Activated CD8-positive, alpha-beta memory T cell treated with anti-CD3 and anti-CD28 coated beads, Interleukin-2, amount 50 U/mL, for 4 hours (primary cell): ENCODE results near the gene FLOT1.

ENCODE experiments used
- DNase-seq: peaks from one replicate; pipeline ENCODE4 v3.0.0-alpha.2; 2020

Gene FLOT1, protein sequence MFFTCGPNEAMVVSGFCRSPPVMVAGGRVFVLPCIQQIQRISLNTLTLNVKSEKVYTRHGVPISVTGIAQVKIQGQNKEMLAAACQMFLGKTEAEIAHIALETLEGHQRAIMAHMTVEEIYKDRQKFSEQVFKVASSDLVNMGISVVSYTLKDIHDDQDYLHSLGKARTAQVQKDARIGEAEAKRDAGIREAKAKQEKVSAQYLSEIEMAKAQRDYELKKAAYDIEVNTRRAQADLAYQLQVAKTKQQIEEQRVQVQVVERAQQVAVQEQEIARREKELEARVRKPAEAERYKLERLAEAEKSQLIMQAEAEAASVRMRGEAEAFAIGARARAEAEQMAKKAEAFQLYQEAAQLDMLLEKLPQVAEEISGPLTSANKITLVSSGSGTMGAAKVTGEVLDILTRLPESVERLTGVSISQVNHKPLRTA

DNA sequence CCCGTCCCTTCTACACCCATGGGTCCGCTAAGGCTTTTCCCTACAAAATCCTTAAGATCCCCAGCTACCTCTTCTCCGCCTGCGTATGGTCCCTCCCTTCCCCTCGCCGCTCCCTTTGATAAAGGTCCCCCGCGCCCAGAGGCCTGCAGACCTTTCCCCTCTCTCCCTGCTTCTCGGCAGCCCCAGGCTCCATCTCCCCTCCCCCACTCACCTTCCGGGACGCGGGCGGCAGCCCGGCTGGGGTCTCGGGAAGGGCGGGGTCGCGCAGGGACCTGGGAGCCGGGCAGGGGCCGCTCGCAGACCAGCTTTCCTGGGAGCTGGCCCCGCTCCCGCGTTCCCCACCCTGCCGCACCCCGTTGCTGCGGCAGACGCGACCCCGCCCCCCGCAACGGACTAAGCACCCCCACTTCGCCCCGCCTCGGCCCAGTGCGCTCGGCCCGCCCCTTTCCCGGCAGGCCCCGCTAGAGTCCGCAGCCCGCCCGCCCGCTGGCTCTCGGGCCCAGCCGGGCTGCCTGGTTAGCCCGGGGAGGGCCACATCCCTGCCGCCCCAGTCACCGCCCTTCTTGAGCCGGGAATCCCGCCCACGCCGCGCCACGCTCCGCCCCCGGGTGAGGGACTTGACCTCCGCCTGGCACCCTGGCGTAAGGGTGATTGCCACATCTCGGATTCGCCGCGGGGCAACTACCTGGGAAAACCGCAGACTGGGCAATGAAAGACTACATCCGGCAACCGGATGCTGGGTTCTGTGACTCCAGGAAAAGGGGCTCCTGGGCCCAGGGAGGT is at the start of gene FLOT1:
TSS of gene FLOT1 (minus strand) at position 372 of the 783 bp plus-strand sequence. CDS start 498 bp downstream, outside the sequence.
- DNase-seq: peak; percentile 86

DNA sequence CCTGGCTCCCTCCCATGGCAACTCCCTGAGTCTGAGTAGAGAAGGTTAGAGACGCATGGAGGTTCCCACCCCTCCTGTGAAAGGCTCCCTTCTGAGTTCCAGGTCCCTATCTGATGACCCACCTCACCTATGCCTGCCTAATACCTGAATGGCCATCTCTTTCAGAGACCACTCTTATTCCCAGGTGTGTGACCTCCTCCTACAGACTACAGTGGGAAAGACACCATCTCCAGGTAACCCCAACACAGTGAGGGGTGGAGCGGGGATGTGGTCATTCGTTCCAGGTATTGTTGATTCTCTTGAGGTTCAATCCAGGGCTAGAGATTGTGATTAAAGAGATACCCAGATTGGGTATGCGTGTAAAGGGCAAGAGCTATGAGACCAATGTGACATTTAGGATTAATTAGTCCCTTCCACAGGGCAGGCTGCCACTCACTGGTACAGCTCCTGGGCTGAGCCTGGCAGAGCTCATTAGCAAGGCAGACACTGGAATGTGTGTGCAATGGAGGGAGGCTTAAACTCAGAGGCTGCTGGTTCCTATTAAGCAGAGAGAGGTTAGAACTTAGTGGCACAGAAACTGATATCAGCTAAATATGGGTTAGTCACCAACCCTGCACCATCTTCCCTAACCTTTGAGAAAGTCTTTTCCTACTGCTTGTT is 48.4 kb upstream of the FLOT1 start:
- DNase-seq: no peak

- no peak for DNase-seq
These were observed 47.1 kb upstream of the FLOT1 start for GRCh38 chr6:30789606-30790005.

GRCh38 chr6:30787954-30788353 is 45.5 kb upstream of the FLOT1 start:
- DNase-seq: no peak

DNA sequence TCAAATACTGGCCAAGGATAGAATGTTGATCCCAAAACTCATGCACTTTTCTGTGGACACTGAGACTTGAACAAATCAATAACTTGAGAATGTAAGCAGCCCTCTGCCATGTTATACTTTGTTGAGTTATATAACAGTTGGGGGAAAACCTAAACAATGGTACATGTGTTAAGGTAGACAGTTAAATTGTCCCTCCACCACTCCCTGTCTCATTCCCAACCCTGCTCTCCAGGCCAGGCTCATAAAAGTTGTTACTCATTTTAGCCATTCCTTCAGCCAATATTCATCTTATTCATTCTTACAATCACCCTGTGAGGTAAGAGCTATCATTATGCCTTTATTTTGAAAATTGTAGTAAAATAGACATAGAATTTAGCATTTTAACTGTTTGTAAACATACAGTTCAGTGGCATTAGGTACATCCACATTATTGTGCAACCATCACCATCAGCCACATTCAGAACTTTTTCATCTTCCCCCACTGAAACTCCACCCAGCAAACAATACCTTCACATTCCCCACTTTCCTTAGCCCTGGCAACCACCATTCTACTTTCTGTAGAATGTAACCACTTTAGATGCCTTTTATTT is 40.0 kb upstream of the FLOT1 start:
- DNase-seq: no peak

DNA sequence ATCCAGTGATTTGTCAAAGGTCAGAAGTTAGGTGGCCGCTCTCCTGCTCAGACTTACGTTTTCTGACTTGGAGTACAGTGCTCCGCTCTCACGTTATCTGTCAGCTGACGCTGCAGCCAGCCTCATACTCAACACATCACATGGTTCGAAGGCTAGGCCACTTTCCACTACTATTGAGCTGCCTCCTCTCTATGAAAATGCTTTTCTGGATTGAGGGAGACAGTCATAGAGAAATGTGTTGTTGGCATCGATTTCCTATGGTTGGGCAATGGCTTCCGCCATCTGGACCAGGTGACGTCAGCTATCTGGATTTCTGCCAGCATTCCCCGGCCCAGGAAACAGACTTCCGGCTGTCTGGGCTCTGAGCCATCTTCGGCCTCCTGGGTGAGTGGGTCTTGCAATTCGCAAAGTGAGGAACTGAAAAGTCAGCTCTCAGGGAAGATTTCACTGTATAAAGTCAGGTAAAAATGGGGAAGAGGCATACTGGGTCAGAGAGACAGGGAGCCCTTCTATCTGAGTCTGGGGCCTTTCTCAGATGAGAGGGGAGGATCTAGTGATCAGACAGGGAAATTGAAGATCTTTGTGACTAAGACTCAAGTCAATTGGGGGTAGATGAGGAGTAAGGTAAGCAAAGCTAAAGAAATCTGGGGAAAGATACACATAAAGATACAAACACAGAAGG is 39.4 kb upstream of the FLOT1 start:
- DNase-seq: peak; percentile 24

- DNase-seq: no peak
These were observed 38.9 kb upstream of the FLOT1 start for GRCh38 chr6:30781395-30781742.

- DNase-seq: no peak
These were observed 38.1 kb upstream of the FLOT1 start for GRCh38 chr6:30780642-30780920.

DNA sequence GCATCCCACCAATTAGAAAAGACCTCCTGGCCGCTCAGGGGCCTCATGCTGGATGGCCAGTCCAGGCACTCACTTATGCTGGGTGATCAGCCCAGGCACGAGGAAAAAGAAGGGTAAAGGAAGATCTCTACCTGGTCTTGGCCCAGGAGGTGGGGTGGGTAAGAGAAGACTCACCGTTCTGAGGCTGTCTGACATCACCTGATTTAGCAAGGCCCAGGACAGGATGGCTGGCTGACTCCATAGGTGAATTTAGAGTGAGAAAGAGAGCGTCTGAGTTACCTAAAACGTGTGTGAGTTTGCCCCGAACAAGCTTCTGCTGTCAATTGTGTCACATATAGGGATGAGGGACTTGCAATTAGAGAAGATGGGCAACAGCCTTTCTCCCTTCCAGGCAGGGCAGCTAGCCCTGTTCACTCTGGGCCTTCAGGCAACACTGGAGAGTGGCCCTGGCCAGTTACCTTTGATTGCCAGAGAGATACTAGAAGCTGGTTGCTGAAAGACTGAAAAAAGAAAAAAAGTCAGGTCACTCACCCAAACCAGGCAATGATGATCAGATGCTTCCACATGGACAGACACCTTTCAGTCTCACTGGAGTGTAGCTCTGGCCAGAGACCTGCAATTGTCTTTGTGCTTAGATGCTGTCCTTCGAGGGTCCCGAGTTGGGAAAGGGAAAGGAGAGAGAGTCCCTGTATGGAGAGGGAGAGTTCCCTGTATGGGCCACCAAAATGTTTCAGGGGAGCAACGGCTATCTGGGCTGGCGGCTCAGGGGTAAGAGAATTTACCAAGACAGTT is 37.6 kb upstream of the FLOT1 start:
- DNase-seq: no peak

GRCh38 chr6:30778001-30778635 is 35.6 kb upstream of the FLOT1 start:
- no peak for DNase-seq

DNA sequence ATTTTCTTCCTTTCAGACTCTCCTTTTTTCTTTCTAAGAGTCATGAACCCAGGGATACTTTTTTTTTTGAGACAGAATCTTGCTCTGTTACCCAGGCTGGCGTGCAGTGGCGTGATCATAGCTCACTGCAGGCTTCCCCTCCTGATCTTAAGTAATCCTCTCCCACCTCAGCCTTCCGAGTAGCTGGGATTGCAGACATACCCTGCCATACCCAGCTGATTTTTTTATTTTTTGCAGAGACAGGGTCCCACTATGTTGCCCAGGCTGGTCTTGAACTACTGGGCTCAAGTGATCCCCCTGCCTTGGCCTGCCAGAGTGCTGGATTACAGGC is 34.6 kb upstream of the FLOT1 start:
- no peak for DNase-seq

- DNase-seq: no peak
These were observed 34.1 kb upstream of the FLOT1 start for GRCh38 chr6:30776390-30777154.

- no peak for DNase-seq
These were observed 32.6 kb upstream of the FLOT1 start for GRCh38 chr6:30775104-30775503.

DNA sequence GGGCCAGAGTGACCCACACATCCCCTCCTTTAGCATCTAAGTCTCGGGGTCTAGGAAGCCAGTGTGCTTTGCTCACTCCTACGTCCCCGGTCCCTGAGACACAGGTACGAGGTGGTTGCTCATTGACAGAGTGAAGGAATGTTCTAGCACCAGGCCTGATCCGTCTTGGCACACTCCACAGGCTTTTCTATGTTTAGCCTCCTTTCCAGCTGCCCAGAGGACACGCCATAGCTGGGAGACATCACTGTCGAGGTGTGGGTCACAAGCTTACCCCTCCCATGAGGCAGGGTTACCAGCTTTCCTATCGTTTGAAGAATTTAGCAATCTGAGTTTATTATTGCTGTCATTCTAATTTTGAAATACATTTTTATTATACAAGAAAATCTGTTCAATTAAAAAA is 32.2 kb upstream of the FLOT1 start:
- DNase-seq: no peak

DNA sequence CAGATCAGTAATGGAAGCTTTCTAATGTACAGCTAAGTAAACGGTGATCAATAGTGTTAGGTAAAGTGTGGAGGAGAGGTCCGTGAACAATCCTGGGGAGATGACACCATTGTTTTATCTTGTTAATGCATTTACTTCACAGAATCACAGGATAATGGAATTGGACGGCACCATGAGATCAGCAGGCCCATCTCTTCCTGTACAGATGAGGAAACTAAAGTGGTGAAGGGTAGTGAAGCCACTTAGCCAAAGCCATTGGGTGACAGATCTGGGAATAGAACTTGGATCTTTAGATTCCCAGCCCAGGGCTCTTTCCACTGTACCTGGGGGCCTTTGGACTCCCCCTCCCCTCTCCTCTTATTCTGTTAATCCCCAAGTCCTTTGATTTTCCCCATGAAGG is 28.1 kb upstream of the FLOT1 start:
- DNase-seq: no peak

DNA sequence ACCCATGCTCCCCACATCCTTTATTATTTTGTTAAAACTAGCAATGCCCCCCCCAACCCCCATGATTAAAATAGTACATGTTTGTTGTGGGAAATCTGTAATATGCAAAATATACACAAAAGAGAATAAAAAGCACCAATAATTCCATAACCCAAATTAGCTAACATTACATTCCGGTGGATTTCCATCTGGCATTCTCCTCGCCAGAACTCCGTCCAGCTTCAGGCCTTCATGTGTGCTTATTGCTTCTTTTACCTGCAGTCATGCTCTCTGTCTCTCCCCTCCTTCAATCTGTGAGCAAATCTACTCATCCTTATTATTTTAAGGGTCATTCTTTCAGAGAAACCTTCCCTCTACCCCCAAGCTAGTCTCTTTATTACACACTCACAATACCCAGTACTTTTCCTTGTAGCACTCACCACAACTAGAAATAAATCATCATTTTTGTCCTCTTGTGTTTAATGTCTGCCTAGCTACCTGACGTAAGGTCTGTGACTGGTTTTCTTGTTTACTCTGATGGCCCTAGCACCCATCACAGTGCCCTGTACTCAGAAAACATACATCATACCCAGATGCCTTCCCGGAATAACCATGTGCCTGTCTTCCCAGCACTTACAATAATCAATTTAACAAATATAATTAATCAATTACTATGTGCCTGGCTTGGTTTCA is 27.5 kb upstream of the FLOT1 start:
- DNase-seq: no peak

DNA sequence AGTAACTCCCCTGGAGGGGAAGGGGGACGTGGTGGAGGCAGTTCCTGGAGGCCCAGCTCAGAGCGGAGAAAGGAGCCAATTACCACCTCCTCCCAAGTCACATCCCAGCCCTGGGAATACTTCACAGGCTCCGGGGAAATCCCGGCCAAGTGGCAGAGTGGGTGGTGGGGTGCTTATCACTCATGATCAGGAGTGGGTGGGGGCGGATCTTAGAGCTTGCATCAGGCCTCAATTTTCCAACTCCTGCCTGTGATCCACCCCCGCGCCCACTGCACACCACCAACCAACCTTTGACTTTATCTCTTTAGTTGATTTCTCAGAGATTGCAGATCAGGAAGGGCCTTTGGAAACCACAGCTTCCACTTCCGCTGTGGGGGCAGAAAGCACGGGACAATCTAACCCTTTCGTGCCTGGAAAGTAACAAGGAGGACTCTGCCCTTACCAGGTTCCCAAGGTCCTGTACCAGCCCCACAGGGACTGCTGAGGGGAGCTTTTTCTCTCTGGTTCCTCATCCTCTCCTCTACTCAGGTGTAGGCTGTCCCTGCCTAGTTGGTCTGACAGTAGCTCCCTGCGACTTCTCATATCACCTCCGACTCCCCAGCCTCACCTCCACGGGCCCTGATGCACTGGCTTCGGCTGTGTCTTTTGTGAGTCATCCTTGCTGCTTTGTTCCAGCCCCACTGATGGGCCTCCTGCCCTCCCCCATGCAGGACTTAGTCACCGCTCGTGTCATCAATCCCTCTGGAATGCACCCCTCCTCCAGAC is 26.8 kb upstream of the FLOT1 start:
- peak; percentile 77 for DNase-seq

DNA sequence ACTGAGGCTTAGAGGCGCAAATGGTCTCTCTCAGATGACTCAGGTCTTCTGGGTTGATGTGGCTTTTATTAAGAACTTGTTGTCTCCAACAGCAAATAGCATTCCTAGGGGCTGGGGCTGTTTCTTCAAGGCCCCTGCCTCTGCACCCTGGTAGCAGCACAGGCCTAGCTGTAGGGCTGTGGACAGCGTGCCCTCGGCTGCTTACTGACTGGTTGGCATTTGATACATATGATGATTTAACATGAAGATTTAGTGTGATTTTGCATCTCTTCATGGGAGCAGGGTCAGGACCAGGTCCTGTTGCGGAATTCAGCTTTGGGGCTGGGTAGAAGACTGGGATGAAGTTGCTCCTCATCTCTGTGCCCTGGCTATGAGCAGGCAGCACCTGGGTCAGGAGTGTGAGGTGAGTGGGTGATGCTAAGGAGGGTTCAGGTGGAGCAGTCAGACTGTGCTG is 26.2 kb upstream of the FLOT1 start:
- no peak for DNase-seq

DNA sequence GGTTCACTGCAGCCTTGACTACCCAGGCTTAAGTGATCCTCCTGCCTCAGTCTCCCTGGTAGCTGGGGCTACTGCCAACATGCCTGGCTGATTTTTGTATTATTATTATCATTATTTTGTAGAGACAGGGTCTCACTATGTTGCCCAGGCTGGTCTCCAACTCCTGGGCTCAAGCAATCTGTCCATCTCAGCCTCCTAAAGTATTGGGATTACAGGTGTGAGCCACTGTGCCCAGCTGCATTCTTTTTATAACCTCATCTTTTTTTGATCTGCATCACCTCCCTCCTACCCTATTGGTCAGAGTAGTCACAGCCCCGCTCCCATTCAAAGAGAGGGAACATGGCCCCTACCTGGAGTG is 25.4 kb upstream of the FLOT1 start:
- no peak for DNase-seq
